Activated naive CD4-positive, alpha-beta T cell treated with anti-CD3 and anti-CD28 coated beads, Interleukin-2, amount 10 ng/mL, durations not matched to agents 7 days and 5 days (primary cell): ENCODE measurements around the gene CPNE6.
"Not testable (repeated sequence)": the region's sequence is repeated elsewhere in the genome, so short reads cannot be mapped to it uniquely, and the experiment has no call there.

Experiments used
- CTCF ChIA-PET: fragments of 350-600 bp; sonication (Branson Sonifier 250); formaldehyde crosslinking; loops from one replicate; lab custom pipeline; 2021; ENCODE audit warnings: antibody characterized with exemption; lab: Charles Lee
- DNase-seq: peaks from one replicate; pipeline ENCODE4 v3.0.0-alpha.2; 2020
- H3K27ac Mint-ChIP-seq: one replicate; pipeline ENCODE4 v1.8.0; 2021; ENCODE audit warnings: mild to moderate bottlenecking, moderate library complexity, mixed read lengths
- H3K27me3 Mint-ChIP-seq: one replicate; pipeline ENCODE4 v1.8.0; 2021; ENCODE audit warnings: mild to moderate bottlenecking, mixed read lengths
- H3K36me3 Mint-ChIP-seq: one replicate; pipeline ENCODE4 v1.8.0; 2021; ENCODE audit warnings: mixed read lengths
- H3K4me1 Mint-ChIP-seq: one replicate; pipeline ENCODE4 v1.8.0; 2021; ENCODE audit warnings: mixed read lengths
- H3K4me3 Mint-ChIP-seq: one replicate; pipeline ENCODE4 v1.8.0; 2021; ENCODE audit warnings: mild to moderate bottlenecking, moderate library complexity, mixed read lengths
- H3K9me3 Mint-ChIP-seq: one replicate; pipeline ENCODE4 v1.8.0; 2021; ENCODE audit warnings: mixed read lengths

The CPNE6 gene

GRCh38 chr14:24071144-24071697, at the start of gene CPNE6:
TSS of gene CPNE6 (plus strand) at chr14:24071562. CDS start at chr14:24072937, 1,375 bp downstream.
- peaks cover 47% of the 10 kb centered on the region for H3K27me3 Mint-ChIP-seq
- peaks cover 17% of the 10 kb centered on the region for H3K4me1 Mint-ChIP-seq
- CTCF ChIA-PET, result interaction anchor here (1.1 to 12.4 kb wide), 2 partner anchors 13 to 22 kb away, joined by 4 to 107 read pairs; partner anchors contain the start of gene PCK2
- no peaks in the 10 kb centered on the region for H3K36me3 Mint-ChIP-seq
- no peaks in the 10 kb centered on the region for H3K9me3 Mint-ChIP-seq
- no peak within 1 kb of the TSS for H3K27ac Mint-ChIP-seq
- H3K4me3 Mint-ChIP-seq, result no peak within 1 kb of the TSS
- no peak for DNase-seq

DNA sequence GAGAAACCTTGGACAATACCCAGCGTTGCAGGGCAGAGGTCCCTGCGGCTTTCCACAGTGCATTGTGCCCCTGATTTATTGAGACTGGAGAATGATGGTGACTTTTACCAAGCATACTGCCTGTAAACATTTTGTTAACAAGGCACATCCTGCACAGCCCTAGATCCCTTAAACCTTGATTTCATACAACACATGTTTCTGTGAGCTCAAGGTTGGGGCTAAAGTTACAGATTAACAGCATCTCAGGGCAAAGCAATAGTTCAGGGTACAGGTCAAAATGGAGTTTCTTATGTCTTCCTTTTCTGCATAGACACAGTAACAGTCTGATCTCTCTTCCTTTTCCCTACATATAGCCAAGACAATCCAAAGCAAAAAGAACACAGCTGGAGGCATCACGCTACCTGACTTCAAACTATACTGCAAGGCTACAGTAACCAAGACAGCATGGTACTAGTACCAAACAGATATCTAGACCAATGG, 46.4 kb upstream of the CPNE6 start:
- not testable (repeated sequence) for DNase-seq

GRCh38 chr14:24029687-24030086, 41.7 kb upstream of the CPNE6 start:
- CTCF ChIA-PET, result not testable (repeated sequence)

More for the DNA sequence above, 46.4 kb upstream of the CPNE6 start:
- peaks cover 10% of the 10 kb centered on the region for H3K27me3 Mint-ChIP-seq
- CTCF ChIA-PET, H3K4me1 Mint-ChIP-seq, H3K27ac Mint-ChIP-seq, H3K4me3 Mint-ChIP-seq, H3K9me3 Mint-ChIP-seq, H3K36me3 Mint-ChIP-seq: not testable (repeated sequence)

DNA sequence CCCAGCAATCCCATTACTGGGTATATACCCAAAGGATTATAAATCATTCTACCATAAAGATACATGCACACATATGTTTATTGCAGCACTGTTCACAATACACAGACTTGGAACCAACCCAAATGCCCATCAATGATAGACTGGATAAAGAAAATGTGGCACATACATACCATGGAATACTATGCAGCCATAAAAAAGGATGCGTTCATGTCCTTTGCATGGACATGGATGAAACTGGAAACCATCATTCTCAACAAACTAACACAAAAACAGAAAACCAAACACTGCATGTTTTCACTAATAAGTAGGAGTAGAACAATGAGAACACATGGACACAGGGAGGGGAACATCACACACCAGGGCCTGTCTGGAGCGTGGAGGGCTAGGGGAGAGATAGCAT, 40.0 kb upstream of the CPNE6 start:
- H3K36me3 Mint-ChIP-seq, H3K4me1 Mint-ChIP-seq, H3K4me3 Mint-ChIP-seq, DNase-seq, H3K27me3 Mint-ChIP-seq, CTCF ChIA-PET, H3K27ac Mint-ChIP-seq: not testable (repeated sequence)
- H3K9me3 Mint-ChIP-seq, result peaks cover 28% of the 10 kb centered on the region

More at GRCh38 chr14:24029687-24030086, 41.7 kb upstream of the CPNE6 start:
- not testable (repeated sequence) for H3K36me3 Mint-ChIP-seq, H3K27ac Mint-ChIP-seq, H3K27me3 Mint-ChIP-seq, H3K4me1 Mint-ChIP-seq, DNase-seq, H3K4me3 Mint-ChIP-seq
- H3K9me3 Mint-ChIP-seq, result peaks cover 28% of the 10 kb centered on the region

GRCh38 chr14:24032727-24033418, 38.5 kb upstream of the CPNE6 start:
- no peak overlapping the region for H3K27ac Mint-ChIP-seq
- CTCF ChIA-PET, result no interaction called here
- peaks cover 4% of the 10 kb centered on the region for H3K27me3 Mint-ChIP-seq

GRCh38 chr14:24035769-24036168, 35.6 kb upstream of the CPNE6 start:
- peaks cover 16% of the 10 kb centered on the region for H3K27me3 Mint-ChIP-seq
- peak overlapping the region; percentile 82 for H3K4me3 Mint-ChIP-seq
- peaks cover 26% of the 10 kb centered on the region for H3K9me3 Mint-ChIP-seq
- DNase-seq, H3K36me3 Mint-ChIP-seq: not testable (repeated sequence)
- peaks cover 11% of the 10 kb centered on the region for H3K4me1 Mint-ChIP-seq
- H3K27ac Mint-ChIP-seq, result peak overlapping the region; percentile 83
- CTCF ChIA-PET, result interaction anchor here (1.0 kb wide), 1 partner anchor 447 kb away, joined by 3 read pairs; no protein-coding TSS in a partner anchor

More at GRCh38 chr14:24032727-24033418, 38.5 kb upstream of the CPNE6 start:
- peaks cover 28% of the 10 kb centered on the region for H3K9me3 Mint-ChIP-seq
- no peak for DNase-seq
- H3K36me3 Mint-ChIP-seq, result peaks cover 2% of the 10 kb centered on the region
- peaks cover 11% of the 10 kb centered on the region for H3K4me1 Mint-ChIP-seq
- H3K4me3 Mint-ChIP-seq, result no peak overlapping the region

GRCh38 chr14:24036169-24036962, 35.0 kb upstream of the CPNE6 start:
- CTCF ChIA-PET, result interaction anchor here (1.0 kb wide), 1 partner anchor 448 kb away, joined by 3 read pairs; no protein-coding TSS in a partner anchor
- Mint-ChIP-seq H3K36me3 (no peaks in the 10 kb centered on the region), H3K4me3 (peak overlapping the region; percentile 82), H3K9me3 (peaks cover 20% of the 10 kb centered on the region), H3K4me1 (peaks cover 11% of the 10 kb centered on the region), H3K27me3 (peaks cover 18% of the 10 kb centered on the region), H3K27ac (peak overlapping the region; percentile 83)
- DNase-seq, result peak; percentile 81

GRCh38 chr14:24036963-24037657, 34.3 kb upstream of the CPNE6 start:
- peaks cover 14% of the 10 kb centered on the region for H3K9me3 Mint-ChIP-seq
- peak overlapping the region; percentile 83 for H3K27ac Mint-ChIP-seq
- DNase-seq, CTCF ChIA-PET, H3K36me3 Mint-ChIP-seq: not testable (repeated sequence)
- peaks cover 11% of the 10 kb centered on the region for H3K4me1 Mint-ChIP-seq
- peaks cover 25% of the 10 kb centered on the region for H3K27me3 Mint-ChIP-seq
- peak overlapping the region; percentile 82 for H3K4me3 Mint-ChIP-seq

DNA sequence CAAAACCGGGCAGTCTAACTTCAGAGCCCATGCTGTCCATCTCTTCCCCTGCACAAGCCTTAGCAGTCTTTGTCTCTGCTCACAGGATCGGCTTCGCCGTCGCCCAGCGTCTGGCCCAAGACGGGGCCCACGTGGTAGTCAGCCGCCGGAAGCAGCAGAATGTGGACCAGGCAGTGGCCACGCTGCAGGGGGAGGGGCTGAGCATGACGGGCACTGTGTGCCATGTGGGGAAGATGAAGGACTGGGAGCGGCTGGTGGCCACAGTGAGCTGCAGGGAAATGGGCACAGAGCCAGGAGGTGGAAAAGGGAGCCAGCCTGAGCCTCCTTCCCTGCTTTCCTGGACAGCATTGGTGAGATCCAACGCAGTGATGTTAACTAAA, 33.7 kb upstream of the CPNE6 start:
- Mint-ChIP-seq H3K4me3 (no peak overlapping the region), H3K4me1 (peaks cover 11% of the 10 kb centered on the region), H3K27me3 (peaks cover 30% of the 10 kb centered on the region), H3K36me3 (no peaks in the 10 kb centered on the region), H3K27ac (no peak overlapping the region), H3K9me3 (peaks cover 10% of the 10 kb centered on the region)
- DNase-seq, result no peak
- CTCF ChIA-PET, result interaction anchor here (0.6 to 1.0 kb wide), 2 partner anchors 43 to 68 kb away, joined by 3 read pairs; no protein-coding TSS in a partner anchor

GRCh38 chr14:24038686-24039085, 32.7 kb upstream of the CPNE6 start:
- Mint-ChIP-seq H3K4me3 (no peak overlapping the region), H3K27ac (no peak overlapping the region), H3K9me3 (peaks cover 4% of the 10 kb centered on the region), H3K36me3 (no peaks in the 10 kb centered on the region), H3K4me1 (peaks cover 11% of the 10 kb centered on the region), H3K27me3 (peaks cover 33% of the 10 kb centered on the region)
- CTCF ChIA-PET, result interaction anchor here (0.8 to 1.0 kb wide), 2 partner anchors 42 to 72 kb away, joined by 3 read pairs; no protein-coding TSS in a partner anchor
- DNase-seq, result no peak

GRCh38 chr14:24040692-24041091, 30.7 kb upstream of the CPNE6 start:
- CTCF ChIA-PET, result interaction anchor here (1.3 kb wide), 1 partner anchor 68 kb away, joined by 3 read pairs; no protein-coding TSS in a partner anchor
- peaks cover 37% of the 10 kb centered on the region for H3K27me3 Mint-ChIP-seq
- no peaks in the 10 kb centered on the region for H3K9me3 Mint-ChIP-seq
- DNase-seq, result no peak
- H3K36me3 Mint-ChIP-seq, result no peaks in the 10 kb centered on the region
- H3K4me1 Mint-ChIP-seq, result peaks cover 10% of the 10 kb centered on the region
- H3K4me3 Mint-ChIP-seq, result no peak overlapping the region
- H3K27ac Mint-ChIP-seq, result no peak overlapping the region

- CTCF ChIA-PET, result interaction anchor here (1.4 kb wide), 1 partner anchor 15 kb away, joined by 4 read pairs; no protein-coding TSS in a partner anchor
- no peak for DNase-seq
- Mint-ChIP-seq H3K27me3 (peaks cover 40% of the 10 kb centered on the region), H3K36me3 (no peaks in the 10 kb centered on the region), H3K27ac (no peak overlapping the region), H3K9me3 (no peaks in the 10 kb centered on the region), H3K4me1 (no peaks in the 10 kb centered on the region), H3K4me3 (no peak overlapping the region)
Measured at GRCh38 chr14:24042746-24043145, 28.6 kb upstream of the CPNE6 start.

GRCh38 chr14:24049002-24049401, 22.4 kb upstream of the CPNE6 start:
- DNase-seq, H3K27ac Mint-ChIP-seq, H3K4me3 Mint-ChIP-seq, H3K36me3 Mint-ChIP-seq, H3K9me3 Mint-ChIP-seq: not testable (repeated sequence)
- CTCF ChIA-PET, result interaction anchor here (0.9 kb wide), 1 partner anchor 60 kb away, joined by 4 read pairs; no protein-coding TSS in a partner anchor
- Mint-ChIP-seq H3K4me1 (peaks cover 16% of the 10 kb centered on the region), H3K27me3 (peaks cover 67% of the 10 kb centered on the region)
